Panc1 (cell line): ENCODE data around the gene JPH4.

Source experiments
- CTCF ChIP-seq: fragments of 450-650 bp; IDR thresholded peaks from 2 replicates; pipeline ENCODE4 v1.5.1; 2017; ENCODE audit warnings: mild to moderate bottlenecking
- POLR2AphosphoS5 ChIP-seq: IDR thresholded peaks from 2 replicates; pipeline ENCODE4 v1.6.1; 2012; ENCODE audit warnings: mild to moderate bottlenecking, low read depth, low read length, moderate library complexity
- REST ChIP-seq, 2 experiments: IDR thresholded peaks; 2 replicates each; pipeline ENCODE4 v1.6.1; 2011 to 2012; ENCODE audit warnings: low read depth in 2 of 2, control low read depth in 1 of 2, low read length in 1 of 2, mild to moderate bottlenecking in 1 of 2, moderate library complexity in 1 of 2; ENCODE audit not compliant: insufficient read depth in 1 of 2
- SIN3A ChIP-seq: IDR thresholded peaks from 2 replicates; pipeline ENCODE4 v1.6.1; 2012; ENCODE audit warnings: low read depth, mild to moderate bottlenecking, low read length, moderate library complexity, borderline replicate concordance; ENCODE audit not compliant: insufficient read depth
- TCF7L2 ChIP-seq: IDR thresholded peaks from 2 replicates; pipeline ENCODE4 v1.6.1; 2011; ENCODE audit warnings: mild to moderate bottlenecking, low read depth, low read length, inconsistent platforms

GRCh38 chr14:23566112-23566777 lies 12.3 kb downstream of the JPH4 start:
- TF ChIP-seq CTCF (no peak), POLR2AphosphoS5 (no peak), REST (IDR thresholded peaks at IDR 0.05; ENCODE audit: insufficient read depth in 1 of 2, low read depth in 2 of 2, low read length in 1 of 2) (no peak), TCF7L2 (no peak), SIN3A (no peak)
